Measurements from ENCODE around the gene IZUMO1R.
"Not testable (repeated sequence)": the region's sequence is repeated elsewhere in the genome, so short reads cannot be mapped to it uniquely, and the experiment has no call there.

Gene IZUMO1R

DNA sequence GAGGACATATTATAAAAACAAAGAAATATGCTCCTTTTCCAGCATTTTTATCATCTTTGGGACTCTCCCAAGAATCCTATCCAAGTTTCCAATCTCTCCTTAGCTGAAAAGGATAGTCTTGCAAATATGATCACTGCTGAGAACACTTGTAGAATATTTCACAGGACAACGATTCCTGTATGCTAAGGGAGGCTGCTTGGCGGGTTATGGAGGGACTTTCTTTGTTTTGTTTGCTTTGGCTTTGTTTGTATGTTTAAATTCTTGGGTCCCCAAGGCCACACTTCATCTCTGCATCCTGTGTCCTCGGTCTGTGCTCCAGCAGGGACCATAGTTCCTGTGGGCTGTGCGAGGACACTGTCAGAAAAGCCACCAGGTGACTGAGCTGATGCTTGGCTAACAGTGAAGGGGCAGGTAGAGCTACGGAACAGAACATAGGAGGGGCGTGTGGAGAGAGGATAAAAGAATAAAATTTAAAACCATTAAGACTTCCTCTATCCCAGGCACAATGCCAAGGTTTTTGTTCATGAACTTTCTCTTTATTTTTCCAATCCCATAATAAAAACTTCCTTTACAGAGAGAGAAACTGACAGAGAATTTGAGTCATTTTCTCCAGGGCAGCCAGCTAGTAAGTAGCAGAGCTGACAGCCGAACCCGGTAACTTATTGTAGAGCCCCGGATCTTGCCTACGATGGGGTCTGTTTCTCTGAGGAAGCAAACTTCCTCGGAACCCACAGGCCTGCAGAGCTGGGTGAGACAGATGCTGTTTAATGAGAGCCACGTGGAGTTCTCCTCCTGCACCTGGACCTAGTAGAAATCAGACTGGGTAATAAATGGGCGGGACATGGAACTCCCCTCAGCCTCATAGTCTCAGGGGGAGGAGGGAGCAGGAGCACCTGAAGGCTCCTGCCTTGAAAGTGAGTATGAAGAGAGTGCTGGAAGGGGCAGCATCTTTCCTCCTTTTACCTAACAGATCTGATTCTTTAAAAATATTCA is at the start of gene IZUMO1R:
TSS of gene IZUMO1R (plus strand) at position 615 of the 993 bp plus-strand sequence. CDS start 1,057 bp downstream, outside the sequence.
- H3K4me3 ChIP-seq, result no peak within 1 kb of the TSS
- H3K4me1 ChIP-seq, result no peaks in the 10 kb centered on the region
- no peaks in the 10 kb centered on the region for H3K9me3 ChIP-seq
- DNase-seq (ENCODE audit: low spot score in 2 of 2), result no peak
- in situ Hi-C loops (cut with MboI; ENCODE audit: low sequenced_read_pairs), result no loop called here
- peaks cover 3% of the 10 kb centered on the region; the same call in 1 of the 2 replicates for H3K27me3 ChIP-seq (ENCODE audit: low read depth)
- H3K36me3 ChIP-seq (replicated peaks), result no peaks in the 10 kb centered on the region

DNA sequence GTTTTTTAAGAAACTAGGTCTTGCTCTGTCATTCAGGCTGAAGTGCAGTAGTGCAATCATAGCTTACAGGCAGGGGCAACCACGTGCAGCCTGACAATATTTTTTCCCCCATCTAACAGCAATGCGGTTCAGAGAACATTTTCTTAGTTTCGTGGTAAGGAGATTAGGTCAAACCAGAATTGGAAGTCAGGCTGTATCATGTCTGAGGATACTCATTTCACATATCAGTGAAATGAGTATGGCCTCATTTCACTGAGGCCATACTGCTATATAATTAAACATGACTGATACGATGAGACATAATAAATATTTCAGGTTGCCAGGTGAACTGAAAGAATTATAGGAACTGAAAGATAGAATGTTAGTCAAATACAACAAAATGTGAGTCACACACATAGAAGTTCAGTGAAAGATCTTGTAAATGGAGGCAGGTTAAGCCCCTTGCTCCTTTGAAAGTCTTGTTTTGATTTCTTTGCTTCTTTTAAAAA is 32.5 kb upstream of the IZUMO1R start:
- H3K36me3 ChIP-seq (replicated peaks), result no peaks in the 10 kb centered on the region
- DNase-seq (ENCODE audit: low spot score in 2 of 2), result no peak
- in situ Hi-C loops (cut with MboI; ENCODE audit: low sequenced_read_pairs), result no loop called here

DNA sequence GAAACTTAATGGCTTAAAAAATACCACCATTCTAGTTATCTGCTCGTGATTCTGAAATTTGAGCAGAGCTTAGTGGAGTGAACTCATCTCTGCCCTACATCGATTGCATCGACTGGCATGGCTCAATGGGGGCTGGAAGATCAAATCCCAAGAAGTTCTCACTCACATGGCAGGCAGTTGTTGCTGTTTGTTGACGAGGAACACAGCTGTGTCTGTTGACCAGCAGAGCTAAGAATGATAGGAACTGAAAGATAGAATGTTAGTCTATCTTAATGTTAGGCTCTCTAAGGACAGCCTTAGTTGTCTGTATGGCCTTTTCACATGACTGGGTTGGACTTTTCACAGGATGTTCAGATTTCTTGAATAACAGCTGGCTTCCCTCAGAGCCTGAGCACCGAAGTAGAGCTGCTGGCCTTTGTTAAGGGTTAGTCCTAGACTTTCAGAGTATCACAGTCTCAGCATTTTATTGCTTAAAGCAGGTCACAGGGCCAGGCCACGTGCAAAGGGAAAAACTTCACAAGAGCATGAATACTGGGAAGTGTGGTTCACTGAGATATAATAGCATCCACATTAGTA is 31.6 kb upstream of the IZUMO1R start:
- H3K4me1 ChIP-seq, result no peaks in the 10 kb centered on the region
- in situ Hi-C loops (cut with MboI; ENCODE audit: low sequenced_read_pairs), result no loop called here
- H3K27me3 ChIP-seq (ENCODE audit: low read depth), result no peaks in the 10 kb centered on the region
- no peaks in the 10 kb centered on the region for H3K36me3 ChIP-seq (replicated peaks)
- no peaks in the 10 kb centered on the region for H3K9me3 ChIP-seq
- no peak for DNase-seq (ENCODE audit: low spot score in 2 of 2)
- H3K4me3 ChIP-seq, result no peak overlapping the region

More for the DNA sequence above, 32.5 kb upstream of the IZUMO1R start:
- H3K27me3 ChIP-seq (ENCODE audit: low read depth), result no peaks in the 10 kb centered on the region
- H3K9me3 ChIP-seq, result no peaks in the 10 kb centered on the region
- no peak overlapping the region for H3K4me3 ChIP-seq
- H3K4me1 ChIP-seq, result no peaks in the 10 kb centered on the region

DNA sequence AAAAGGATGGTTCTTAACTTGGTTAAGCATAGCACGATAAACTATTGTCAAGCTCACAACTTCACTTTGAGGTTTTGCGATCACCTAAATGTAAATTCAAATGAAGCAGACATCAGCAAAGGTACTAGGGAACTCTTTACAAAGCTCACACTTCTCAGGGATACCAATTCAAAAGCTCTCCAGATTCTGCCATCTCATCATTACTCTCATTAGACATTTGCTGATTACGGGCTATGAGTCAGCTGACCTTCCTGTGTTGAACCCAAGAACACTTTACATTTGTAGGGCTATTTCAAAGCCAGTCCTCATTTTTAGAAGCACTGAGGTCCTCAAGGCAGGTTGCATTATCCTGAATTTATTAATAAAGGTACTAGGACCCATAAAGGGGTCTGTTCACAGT is 28.4 kb upstream of the IZUMO1R start:
- Histone ChIP-seq H3K4me1 (no peaks in the 10 kb centered on the region), H3K27me3 (ENCODE audit: low read depth) (no peaks in the 10 kb centered on the region), H3K9me3 (no peaks in the 10 kb centered on the region), H3K36me3 (replicated peaks) (no peaks in the 10 kb centered on the region), H3K4me3 (no peak overlapping the region)
- in situ Hi-C loops (cut with MboI; ENCODE audit: low sequenced_read_pairs), result no loop called here
- no peak for DNase-seq (ENCODE audit: low spot score in 2 of 2)

DNA sequence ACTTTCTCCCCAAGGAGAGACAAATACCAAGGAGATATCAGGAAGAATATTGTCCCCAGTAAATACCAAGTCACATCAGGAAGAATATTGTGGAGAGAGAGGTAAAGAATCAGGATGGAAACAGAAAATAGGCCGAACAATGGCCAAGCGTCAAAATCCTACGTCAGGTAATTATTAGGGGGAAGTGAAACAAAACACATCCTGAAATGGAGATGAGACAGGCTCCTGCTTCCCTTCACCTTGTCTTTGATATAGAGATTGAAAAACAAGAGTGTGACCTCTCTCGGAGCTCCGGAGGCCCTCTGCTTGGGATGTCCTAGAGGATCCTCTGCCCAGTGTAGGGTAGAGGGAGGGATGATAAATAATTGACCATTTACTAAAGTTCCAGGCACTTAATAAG is 27.4 kb upstream of the IZUMO1R start:
- H3K4me1 ChIP-seq, result no peaks in the 10 kb centered on the region
- no peaks in the 10 kb centered on the region for H3K36me3 ChIP-seq (replicated peaks)
- no peaks in the 10 kb centered on the region for H3K27me3 ChIP-seq (ENCODE audit: low read depth)
- no peak overlapping the region for H3K4me3 ChIP-seq
- no peaks in the 10 kb centered on the region for H3K9me3 ChIP-seq
- no peak for DNase-seq (ENCODE audit: low spot score in 2 of 2)
- in situ Hi-C loops (cut with MboI; ENCODE audit: low sequenced_read_pairs), result no loop called here

DNA sequence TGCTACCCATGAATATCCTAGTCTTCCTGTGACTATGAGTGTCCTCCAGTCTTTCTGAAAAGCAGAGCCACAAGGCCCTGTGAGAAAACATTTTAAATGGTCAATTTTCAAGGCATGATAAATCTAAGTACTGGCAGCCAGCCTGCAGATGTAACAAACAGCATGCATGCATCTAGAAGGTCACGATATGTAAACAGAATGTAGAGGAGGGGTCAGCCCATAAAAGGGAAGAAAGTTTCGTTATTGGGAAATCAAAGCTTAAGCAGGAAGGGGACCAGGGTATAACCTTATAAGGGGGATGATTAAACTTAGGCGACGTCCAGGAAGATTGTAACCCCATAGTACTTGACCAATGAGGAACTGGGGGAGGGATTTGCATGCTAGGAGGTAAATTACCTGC is 26.2 kb upstream of the IZUMO1R start:
- DNase-seq (ENCODE audit: low spot score in 2 of 2); H3K4me3 ChIP-seq; H3K36me3 ChIP-seq (replicated peaks); H3K27me3 ChIP-seq (ENCODE audit: low read depth); H3K4me1 ChIP-seq; in situ Hi-C loops (cut with MboI; ENCODE audit: low sequenced_read_pairs); H3K9me3 ChIP-seq: not testable (repeated sequence)

DNA sequence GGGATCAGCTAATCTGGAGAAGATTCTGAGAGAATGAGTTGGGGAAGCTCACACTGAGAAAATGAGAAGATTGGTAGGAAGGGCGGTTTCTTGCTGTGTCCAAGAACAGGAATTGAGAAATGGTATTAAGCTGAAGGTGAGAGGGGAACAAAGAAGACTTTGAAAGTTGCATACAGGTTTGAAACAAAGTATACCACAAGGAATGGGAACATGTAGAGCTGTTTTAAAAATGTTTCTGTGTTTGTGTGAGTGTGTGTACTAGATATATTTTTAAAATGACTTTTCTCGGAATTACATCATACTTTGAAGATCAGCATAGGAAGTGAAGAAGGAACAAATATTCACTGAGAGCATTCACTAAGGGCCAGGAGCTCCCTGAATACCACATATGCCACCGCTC is 24.4 kb upstream of the IZUMO1R start:
- no peaks in the 10 kb centered on the region for H3K4me1 ChIP-seq
- in situ Hi-C loops (cut with MboI; ENCODE audit: low sequenced_read_pairs), result no loop called here
- DNase-seq (ENCODE audit: low spot score in 2 of 2), result no peak

DNA sequence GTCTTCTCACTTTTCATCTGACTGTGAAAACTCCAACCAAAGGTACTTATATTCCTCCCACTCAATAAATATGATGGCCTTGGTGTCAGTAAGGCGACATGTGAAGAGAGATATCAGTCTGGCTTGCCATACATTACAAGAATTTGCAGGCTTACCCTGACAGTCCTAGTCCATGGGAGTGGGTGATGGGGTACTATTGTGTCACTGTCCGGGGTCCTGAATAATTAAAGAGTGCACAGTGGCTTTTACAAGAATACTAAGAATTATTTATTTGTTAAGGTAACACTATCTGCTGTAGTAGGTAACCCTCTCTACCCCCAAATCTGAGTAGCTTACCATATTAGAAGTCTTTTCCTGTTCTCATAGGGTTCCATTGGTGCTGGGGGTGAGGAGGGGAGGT is 23.1 kb upstream of the IZUMO1R start:
- Histone ChIP-seq H3K27me3 (ENCODE audit: low read depth) (no peaks in the 10 kb centered on the region), H3K9me3 (no peaks in the 10 kb centered on the region), H3K36me3 (replicated peaks) (no peaks in the 10 kb centered on the region), H3K4me3 (no peak overlapping the region), H3K4me1 (no peaks in the 10 kb centered on the region)
- in situ Hi-C loops (cut with MboI; ENCODE audit: low sequenced_read_pairs), result no loop called here
- no peak for DNase-seq (ENCODE audit: low spot score in 2 of 2)

More for the DNA sequence above, 24.4 kb upstream of the IZUMO1R start:
- Histone ChIP-seq H3K36me3 (replicated peaks) (no peaks in the 10 kb centered on the region), H3K27me3 (ENCODE audit: low read depth) (no peaks in the 10 kb centered on the region), H3K4me3 (no peak overlapping the region), H3K9me3 (no peaks in the 10 kb centered on the region)

DNA sequence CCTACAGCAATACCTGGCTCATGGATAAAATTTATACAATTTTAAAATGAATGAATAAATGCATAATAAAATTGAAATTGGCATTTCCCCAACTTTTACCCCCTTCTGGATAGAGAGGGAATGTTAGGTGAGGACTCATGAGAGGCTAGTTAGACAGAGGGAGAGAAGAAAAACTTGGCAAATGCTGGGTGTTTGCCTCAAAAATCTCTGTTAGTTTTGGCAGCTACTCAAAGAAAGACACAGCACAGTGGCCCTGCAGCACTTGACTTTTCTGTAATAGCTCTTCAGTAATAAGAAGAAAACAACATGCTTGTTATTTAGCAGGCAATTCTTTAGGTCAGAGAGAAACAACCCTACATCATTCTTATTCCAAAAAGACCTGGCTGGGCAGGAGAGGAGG is 20.7 kb upstream of the IZUMO1R start:
- in situ Hi-C loops (cut with MboI; ENCODE audit: low sequenced_read_pairs), result no loop called here
- Histone ChIP-seq H3K4me1 (no peaks in the 10 kb centered on the region), H3K27me3 (ENCODE audit: low read depth) (no peaks in the 10 kb centered on the region), H3K4me3 (no peak overlapping the region), H3K9me3 (no peaks in the 10 kb centered on the region), H3K36me3 (replicated peaks) (no peaks in the 10 kb centered on the region)
- DNase-seq (ENCODE audit: low spot score in 2 of 2), result no peak

DNA sequence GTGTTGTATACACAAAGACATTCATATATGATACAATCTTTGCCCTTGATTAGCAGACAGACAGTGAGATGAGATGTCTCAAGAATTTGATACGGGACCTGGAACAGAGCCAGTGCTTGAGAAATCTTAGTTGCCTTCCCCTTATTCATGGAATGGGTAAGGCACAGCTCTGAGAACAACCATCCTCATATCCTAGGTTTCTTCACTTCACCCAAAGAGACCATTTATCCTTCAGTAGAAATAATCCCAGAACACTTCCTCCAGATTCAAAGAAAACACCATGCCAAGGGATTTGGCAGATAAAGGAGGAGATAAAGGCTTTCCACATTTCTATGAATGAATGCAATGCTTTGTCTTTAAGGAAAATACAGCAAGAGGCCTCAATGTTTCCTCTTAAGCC is 8.8 kb upstream of the IZUMO1R start:
- H3K36me3 ChIP-seq (replicated peaks), result no peaks in the 10 kb centered on the region
- no peak for DNase-seq (ENCODE audit: low spot score in 2 of 2)
- no peaks in the 10 kb centered on the region for H3K9me3 ChIP-seq
- no peaks in the 10 kb centered on the region for H3K4me1 ChIP-seq
- in situ Hi-C loops (cut with MboI; ENCODE audit: low sequenced_read_pairs), result no loop called here
- H3K27me3 ChIP-seq (ENCODE audit: low read depth), result no peaks in the 10 kb centered on the region
- no peak overlapping the region for H3K4me3 ChIP-seq

DNA sequence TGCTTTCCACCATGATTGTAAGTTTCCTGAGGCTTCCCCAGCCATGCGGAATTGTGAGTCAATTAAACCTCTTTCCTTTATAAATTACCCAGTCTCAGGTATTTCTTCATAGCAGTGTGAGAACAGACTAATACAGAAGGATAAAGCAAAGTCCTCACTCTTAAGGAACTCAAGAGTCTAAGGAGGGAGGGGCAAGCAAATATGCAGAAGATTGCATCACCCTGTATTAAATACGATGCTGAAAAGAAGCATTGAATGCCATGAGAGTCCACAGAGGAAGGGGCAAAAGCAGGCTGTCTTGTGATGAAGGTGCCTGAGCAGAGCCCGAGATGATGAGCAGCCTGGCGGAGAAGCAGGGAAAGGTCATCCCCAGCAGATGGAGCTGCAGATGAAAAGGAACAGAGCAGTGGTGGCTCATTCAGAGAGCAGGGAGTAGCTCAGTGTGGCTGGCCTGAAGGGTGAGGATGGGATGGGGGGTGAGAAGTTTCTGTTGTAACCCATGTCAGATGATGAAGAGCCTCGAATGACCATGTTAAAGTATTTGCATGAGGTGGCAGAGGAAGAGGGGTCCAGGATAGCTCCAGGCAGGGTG is 6.3 kb upstream of the IZUMO1R start:
- in situ Hi-C loops (cut with MboI; ENCODE audit: low sequenced_read_pairs), result no loop called here
- Histone ChIP-seq H3K9me3 (no peaks in the 10 kb centered on the region), H3K4me3 (no peak overlapping the region)

DNA sequence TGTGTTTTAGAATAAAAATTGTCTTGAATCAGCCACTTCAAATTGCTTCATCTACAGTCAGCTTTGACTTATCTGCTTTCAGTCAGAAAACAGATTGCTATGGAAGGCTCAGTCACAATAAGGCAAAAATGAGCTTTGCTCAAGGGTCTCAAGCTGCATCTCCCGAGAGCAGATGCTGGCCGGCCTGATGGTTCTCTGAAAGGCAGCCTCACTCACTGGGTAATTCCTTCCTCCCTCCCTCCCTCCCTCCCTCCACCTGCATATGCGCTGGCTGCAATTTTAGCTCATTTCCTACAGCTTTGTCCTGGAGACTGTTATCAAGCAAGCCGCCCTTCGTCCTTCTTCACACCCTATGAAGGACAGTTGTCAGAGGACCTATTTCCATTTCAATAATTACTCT is 1.6 kb upstream of the IZUMO1R start:
- H3K36me3 ChIP-seq (replicated peaks), result no peaks in the 10 kb centered on the region
- in situ Hi-C loops (cut with MboI; ENCODE audit: low sequenced_read_pairs), result no loop called here

More for the DNA sequence above, 6.3 kb upstream of the IZUMO1R start:
- H3K27me3 ChIP-seq (ENCODE audit: low read depth), result peaks cover 3% of the 10 kb centered on the region; the same call in 1 of the 2 replicates
- no peaks in the 10 kb centered on the region for H3K36me3 ChIP-seq (replicated peaks)
- DNase-seq (ENCODE audit: low spot score in 2 of 2), result no peak
- no peaks in the 10 kb centered on the region for H3K4me1 ChIP-seq

DNA sequence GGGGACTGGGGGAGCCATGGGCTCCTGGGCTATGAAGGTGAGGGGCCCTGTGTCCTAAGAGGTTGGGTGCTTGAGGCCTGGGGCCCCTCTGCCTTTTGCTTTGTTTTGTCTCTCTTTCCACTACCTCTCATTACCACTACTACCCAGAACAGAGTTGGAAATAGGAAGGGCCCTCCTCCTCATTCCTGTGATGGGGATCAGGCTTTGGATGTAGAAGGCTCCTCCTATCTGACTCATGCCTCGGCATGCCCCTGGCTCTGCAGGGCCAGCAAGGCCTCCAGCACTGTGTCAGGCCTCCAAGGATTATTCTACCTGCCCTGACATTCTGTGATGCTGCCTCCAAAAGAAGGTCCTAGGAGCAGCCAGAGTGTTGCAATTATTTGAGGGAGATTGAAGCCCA is 766 bp downstream of the IZUMO1R start:
- H3K4me3 ChIP-seq, result no peak overlapping the region
- in situ Hi-C loops (cut with MboI; ENCODE audit: low sequenced_read_pairs), result no loop called here
- H3K27me3 ChIP-seq (ENCODE audit: low read depth), result peaks cover 3% of the 10 kb centered on the region; the same call in 1 of the 2 replicates
- no peaks in the 10 kb centered on the region for H3K36me3 ChIP-seq (replicated peaks)
- H3K4me1 ChIP-seq, result no peaks in the 10 kb centered on the region
- no peak for DNase-seq (ENCODE audit: low spot score in 2 of 2)
- no peaks in the 10 kb centered on the region for H3K9me3 ChIP-seq

More for the DNA sequence above, 1.6 kb upstream of the IZUMO1R start:
- Histone ChIP-seq H3K4me3 (no peak overlapping the region), H3K4me1 (no peaks in the 10 kb centered on the region), H3K27me3 (ENCODE audit: low read depth) (peaks cover 3% of the 10 kb centered on the region; the same call in 1 of the 2 replicates), H3K9me3 (no peaks in the 10 kb centered on the region)
- DNase-seq (ENCODE audit: low spot score in 2 of 2), result no peak
